K562 (cell line): ENCODE measurements around the gene CCDC82. TPM values are rescaled to one million over a fixed set of nuclear protein-coding genes. Genes with fewer than 3 reads are reported as not detected.

Experiments used
- ATAC-seq: fragments of 200-7000 bp; cut with Tn5 transposase; 3 replicates; pipeline ENCODE4 v1.9.1; 2020; ENCODE audit warnings: moderate library complexity
- BruUV-seq: library from RNA; stranded (reverse); fragments of 400-500 nt; replicated peaks from 2 replicates; lab custom pipeline; 2021; lab: Mats Ljungman, UMichigan
- CTCF ChIA-PET: fragments of 300-600 bp; formaldehyde crosslinking; extraction: SDS; loops from one replicate; lab custom pipeline; 2021; ENCODE audit warnings: low intra/inter-chr PET ratio; lab: Yijun Ruan, JAX
- POLR2A ChIA-PET: fragments of 300-600, 350-650 bp; sonication (Branson Sonifier 250); formaldehyde crosslinking; extraction: SDS; loops from one replicate; lab custom pipeline; 2021; ENCODE audit warnings: antibody characterized with exemption, inconsistent platforms; lab: Yijun Ruan, JAX
- DNase-seq, 4 experiments: peaks; one replicate each; pipeline versions ENCODE4 v3.0.0 to v3.0.0-alpha.2; 2011 to 2018; ENCODE audit warnings: low spot score in 3 of 4, mixed read lengths in 3 of 4; ENCODE audit errors: extremely low read depth in 1 of 4
- FAIRE-seq: peaks from 2 replicates; lab custom pipeline; 2011; peaks lifted over from hg19 to GRCh38; lab: Jason Lieb, UNC
- H2AFZ ChIP-seq: 2 replicates; pipeline ENCODE4 v1.6.0; 2011; ENCODE audit warnings: low read depth, low read length, control low read depth, inconsistent platforms
- H3K27ac ChIP-seq: fragments of 200-600 bp; 3 replicates; pipeline ENCODE4 v1.8.0; 2011; ENCODE audit warnings: low read depth, mild to moderate bottlenecking, control low read depth, inconsistent platforms, low read length, moderate library complexity, mixed read lengths; ENCODE audit errors: extremely low read depth
- H3K27me3 ChIP-seq, 2 experiments: fragments of 300-600 bp in 1 of 2; 2 replicates in 1 of 2; 3 replicates in 1 of 2; pipeline versions ENCODE4 v1.6.0 to v1.8.0; 2011; ENCODE audit warnings: inconsistent platforms in 2 of 2, low read length in 2 of 2, mild to moderate bottlenecking in 1 of 2, mixed read lengths in 1 of 2, moderate library complexity in 1 of 2; ENCODE audit not compliant: control insufficient read depth in 2 of 2, insufficient read depth in 2 of 2
- H3K36me3 ChIP-seq: fragments of 300-600 bp; 3 replicates; pipeline ENCODE4 v1.8.0; 2011; ENCODE audit warnings: mild to moderate bottlenecking, low read length, inconsistent platforms; ENCODE audit not compliant: control insufficient read depth, insufficient read depth
- H3K4me1 ChIP-seq, 2 experiments: fragments of 200-600 bp in 1 of 2; replicated peaks in 1 of 2; 2 replicates in 1 of 2; 3 replicates in 1 of 2; pipeline versions ENCODE4 v1.5.1 to v1.8.0; 2011; ENCODE audit warnings: inconsistent platforms in 2 of 2, low read length in 2 of 2, mild to moderate bottlenecking in 1 of 2, mixed read lengths in 1 of 2, moderate library complexity in 1 of 2; ENCODE audit not compliant: control insufficient read depth in 2 of 2, insufficient read depth in 2 of 2
- H3K4me2 ChIP-seq: 2 replicates; pipeline ENCODE4 v1.6.1; 2011; ENCODE audit warnings: low read length, control low read depth, inconsistent platforms, mixed read lengths; ENCODE audit not compliant: insufficient read depth
- H3K4me3 ChIP-seq: fragments of 200-600 bp; sonication (generic), shearing (Covaris generic); 2 replicates; pipeline ENCODE4 v1.5.1; 2016; ENCODE audit warnings: control low read depth, inconsistent platforms
- H3K79me2 ChIP-seq: fragments of 200-600 bp; 3 replicates; pipeline ENCODE4 v1.8.0; 2011; ENCODE audit warnings: low read length, inconsistent platforms; ENCODE audit not compliant: control insufficient read depth, insufficient read depth
- H3K9ac ChIP-seq, 2 experiments: 2 replicates each; pipeline versions ENCODE4 v1.6.0 to v1.6.1; 2011; ENCODE audit warnings: low read depth in 2 of 2, low read length in 2 of 2, control low read depth in 1 of 2, inconsistent platforms in 1 of 2, mild to moderate bottlenecking in 1 of 2, mixed read lengths in 1 of 2; ENCODE audit not compliant: insufficient read depth in 1 of 2
- H3K9me1 ChIP-seq: one replicate; pipeline ENCODE4 v1.6.0; 2011; ENCODE audit warnings: inconsistent platforms, mild to moderate bottlenecking, low read length, moderate library complexity; ENCODE audit not compliant: control insufficient read depth, insufficient read depth
- H3K9me3 ChIP-seq: replicated peaks from 2 replicates; pipeline ENCODE4 v1.5.1; 2011; ENCODE audit warnings: low read depth, low read length, inconsistent platforms; ENCODE audit not compliant: control insufficient read depth, insufficient read depth
- H4K20me1 ChIP-seq: replicated peaks from 2 replicates; pipeline ENCODE4 v1.6.1; 2011; ENCODE audit warnings: low read length, inconsistent platforms, mixed read lengths; ENCODE audit not compliant: control insufficient read depth, insufficient read depth
- FIP1L1 ChIP-seq: fragments of 200-400 bp; formaldehyde crosslinking; IDR thresholded peaks from 2 replicates; pipeline ENCODE4 v1.6.1; 2018; ENCODE audit warnings: mild to moderate bottlenecking, low read depth, low read length; ENCODE audit not compliant: poor library complexity, severe bottlenecking
- GTF2A2 ChIP-seq: IDR thresholded peaks from 2 replicates; pipeline ENCODE4 v1.6.1; 2016; ENCODE audit warnings: mild to moderate bottlenecking, missing genetic modification characterization, missing compliant biosample characterization
- NR4A1 ChIP-seq, 2 experiments: fragments of 250-450 bp in 1 of 2; fragments of 450-650 bp in 1 of 2; sonication (Bioruptor Pico) in 1 of 2; IDR thresholded peaks; 2 replicates each; pipeline versions ENCODE4 v1.4.0 to v1.6.1; 2016 to 2020; ENCODE audit warnings: mild to moderate bottlenecking in 2 of 2, missing compliant biosample characterization in 1 of 2, missing genetic modification characterization in 1 of 2, moderate library complexity in 1 of 2
- RNF219 ChIP-seq: fragments of 250-450 bp; sonication (Bioruptor Pico); IDR thresholded peaks from 2 replicates; pipeline ENCODE4 v1.5.0; 2022; ENCODE audit warnings: mild to moderate bottlenecking
- WGBS: fragments of 100-300 bp; shearing (Covaris generic); methylation state at CpG from one replicate; pipeline ENCODE4 v1.1.6; 2016; ENCODE audit warnings: low coverage, mixed read lengths; ENCODE audit not compliant: insufficient coverage; ENCODE audit errors: missing lambda C conversion rate; 5-methylcytosine and 5-hydroxymethylcytosine counted together
- in situ Hi-C: fragments of 300-500 bp; cut with MboI; formaldehyde crosslinking; loops from 4 replicates; pipeline ENCODE4 v1.15.0; 2018; ENCODE audit warnings: inconsistent platforms, mixed read lengths
- intact Hi-C: fragments of 100-400 bp; cut with micrococcal nuclease; formaldehyde crosslinking; loops from 2 replicates; pipeline ENCODE4 v1.14.2; 2022
- polyA plus RNA-seq, 8 experiments: library from polyadenylated mRNA; depleted of rRNA in 4 of 8; stranded (reverse) in 5 of 8; unstranded in 3 of 8; fragments of >200 nt; fragmentation: Nextera tagmentation in 2 of 8; fragmentation: Illumina TruSeq in 1 of 8; extraction: Ambion mirVana in 2 of 8; extraction: Trizol in 1 of 8; gene quantifications; 2 replicates each; pipeline versions ENCODE4 v1.2.1 to v1.2.3, GENCODE V29; 2011 to 2014; ENCODE audit warnings: inconsistent platforms in 1 of 8, missing spikeins in 1 of 8
- total RNA-seq, 7 experiments: library from RNA; depleted of rRNA in 6 of 7; stranded (reverse); fragments of >200 nt in 6 of 7; fragmentation: Illumina TruSeq in 2 of 7; extraction: Trizol in 2 of 7; gene quantifications; 2 replicates each; pipeline versions ENCODE4 v1.2.1 to v1.2.3, GENCODE V29; 2011 to 2021; ENCODE audit warnings: low replicate concordance in 1 of 7

Gene CCDC82
- total and polyA plus RNA-seq, 9 of the 15 experiments (the other 6 are each of a cell fraction or from before 2014, with no cell fraction given), result 12.5 to 51.3 (median 24.5) TPM

- Histone ChIP-seq H3K4me1 (peaks cover 10 to 49% of the 10 kb centered on the region in 2 experiments), H3K9ac (no peak overlapping the region), H3K4me3 (no peak overlapping the region), H3K9me1 (no peaks in the 10 kb centered on the region), H3K27ac (no peak overlapping the region), H3K27me3 (no peaks in the 10 kb centered on the region), H4K20me1 (no peaks in the 10 kb centered on the region), H2AFZ (no peak overlapping the region), H3K4me2 (no peak overlapping the region), H3K9me3 (no peaks in the 10 kb centered on the region), H3K36me3 (0 out of 3 replicates have a peak, but pooled peaks cover 3% of the 10 kb centered on the region), H3K79me2 (peaks cover 27% of the 10 kb centered on the region; the same call in 2 of the 3 replicates)
- ATAC-seq, result no peak
- WGBS, result 38% methylated on average over 3 of the region's 4 CpGs
- FAIRE-seq, result no peak
- POLR2A ChIA-PET, result interaction anchor here (0.9 to 5.9 kb wide), 2 partner anchors 7 to 17 kb away, joined by 3 to 42 read pairs; no protein-coding TSS in a partner anchor
- no TSS peak for BruUV-seq
- intact Hi-C loops (no loop called here), in situ Hi-C loops (no loop called here)
- TF ChIP-seq RNF219 (CRISPR knock-in tag), result no peak
- no peak for TF ChIP-seq NR4A1 (CRISPR knock-in tag; IDR thresholded peaks at IDR 0.05)
- no peak for TF ChIP-seq NR4A1 (tag; IDR thresholded peaks at IDR 0.05)
- TF ChIP-seq FIP1L1, result no peak
- no peak for TF ChIP-seq GTF2A2 (tag)
- DNase-seq, result no peak
- CTCF ChIA-PET, result no interaction called here
Observed at GRCh38 chr11:96314326-96315020, 75.2 kb downstream of the CCDC82 start.
